ENCODE data around the gene DYNC1LI2.

GRCh38 chr16:66695935-66696668 is 55.3 kb downstream of the DYNC1LI2 start:
- TF ChIP-seq CTCF (IDR thresholded peaks at IDR 0.05 in 2 of 3, conservative IDR thresholded peaks at IDR 0.05 in 1 of 3; ENCODE audit: borderline replicate concordance in 1 of 3, insufficient read depth in 1 of 3, low read depth in 2 of 3, low read length in 2 of 3) (no peak), POLR2A (IDR thresholded peaks at IDR 0.05; ENCODE audit: borderline replicate concordance, extremely low read depth, insufficient read depth, insufficient read length) (no peak)

Measured in HCT116 (cell line).